ENCODE measurements around the gene ERC2.

The ERC2 gene

DNA sequence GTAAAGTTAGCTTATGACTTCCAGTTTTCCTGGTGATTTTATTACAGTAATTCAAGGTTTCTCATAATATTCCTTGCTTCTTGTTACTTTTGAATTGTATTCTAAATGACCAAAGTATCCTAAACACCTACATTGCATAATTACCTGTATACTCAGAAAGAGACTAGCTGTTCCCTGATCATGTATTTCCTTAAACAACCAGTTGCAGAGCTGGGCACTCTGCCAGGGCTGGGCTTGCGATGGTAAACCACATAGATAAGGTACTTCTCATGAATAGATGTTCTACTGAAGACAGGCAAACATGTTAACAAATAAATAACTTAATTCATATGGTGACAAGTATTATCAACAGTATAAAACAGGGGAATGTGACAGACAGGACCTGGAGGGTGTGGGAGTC lies 838.8 kb downstream of the ERC2 start:
- TF ChIP-seq CEBPB (IDR thresholded peaks at IDR 0.05) (no peak), TCF12 (IDR thresholded peaks at IDR 0.05; ENCODE audit: low read depth) (no peak), FOXM1 (IDR thresholded peaks at IDR 0.05; ENCODE audit: borderline replicate concordance, low read depth) (no peak), CREB1 (IDR thresholded peaks at IDR 0.05; ENCODE audit: low read depth) (no peak), YY1 (IDR thresholded peaks at IDR 0.05; ENCODE audit: low read depth) (no peak), NFIC (IDR thresholded peaks at IDR 0.05) (no peak), RAD21 (IDR thresholded peaks at IDR 0.05; ENCODE audit: low read depth) (no peak), EP300 (IDR thresholded peaks at IDR 0.05; ENCODE audit: borderline replicate concordance) (no peak), REST (IDR thresholded peaks at IDR 0.05; ENCODE audit: low read depth) (no peak), TAF1 (IDR thresholded peaks at IDR 0.05; ENCODE audit: low read depth) (no peak), ZBTB7A (IDR thresholded peaks at IDR 0.05; ENCODE audit: low read depth) (no peak), TEAD4 (IDR thresholded peaks at IDR 0.05) (no peak)
- TF ChIP-seq, protein P1, sequence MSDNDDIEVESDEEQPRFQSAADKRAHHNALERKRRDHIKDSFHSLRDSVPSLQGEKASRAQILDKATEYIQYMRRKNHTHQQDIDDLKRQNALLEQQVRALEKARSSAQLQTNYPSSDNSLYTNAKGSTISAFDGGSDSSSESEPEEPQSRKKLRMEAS (IDR thresholded peaks at IDR 0.05) = no peak

- TF ChIP-seq EP300 (IDR thresholded peaks at IDR 0.05; ENCODE audit: borderline replicate concordance) (no peak), TAF1 (IDR thresholded peaks at IDR 0.05; ENCODE audit: low read depth) (no peak), YY1 (IDR thresholded peaks at IDR 0.05; ENCODE audit: low read depth) (no peak), TCF12 (IDR thresholded peaks at IDR 0.05; ENCODE audit: low read depth) (no peak), FOXM1 (IDR thresholded peaks at IDR 0.05; ENCODE audit: borderline replicate concordance, low read depth) (no peak), ZBTB7A (IDR thresholded peaks at IDR 0.05; ENCODE audit: low read depth) (no peak), EGR1 (IDR thresholded peaks at IDR 0.05) (no peak), REST (IDR thresholded peaks at IDR 0.05; ENCODE audit: low read depth) (no peak), NFIC (IDR thresholded peaks at IDR 0.05) (no peak), CREB1 (IDR thresholded peaks at IDR 0.05; ENCODE audit: low read depth) (no peak), RAD21 (IDR thresholded peaks at IDR 0.05; ENCODE audit: low read depth) (no peak)
- TF ChIP-seq, protein P1 (IDR thresholded peaks at IDR 0.05) = no peak
- TF ChIP-seq, protein P2, sequence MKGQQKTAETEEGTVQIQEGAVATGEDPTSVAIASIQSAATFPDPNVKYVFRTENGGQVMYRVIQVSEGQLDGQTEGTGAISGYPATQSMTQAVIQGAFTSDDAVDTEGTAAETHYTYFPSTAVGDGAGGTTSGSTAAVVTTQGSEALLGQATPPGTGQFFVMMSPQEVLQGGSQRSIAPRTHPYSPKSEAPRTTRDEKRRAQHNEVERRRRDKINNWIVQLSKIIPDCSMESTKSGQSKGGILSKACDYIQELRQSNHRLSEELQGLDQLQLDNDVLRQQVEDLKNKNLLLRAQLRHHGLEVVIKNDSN (IDR thresholded peaks at IDR 0.05) = no peak
Observed at GRCh38 chr3:55626279-55626665, 842.0 kb downstream of the ERC2 start.

DNA sequence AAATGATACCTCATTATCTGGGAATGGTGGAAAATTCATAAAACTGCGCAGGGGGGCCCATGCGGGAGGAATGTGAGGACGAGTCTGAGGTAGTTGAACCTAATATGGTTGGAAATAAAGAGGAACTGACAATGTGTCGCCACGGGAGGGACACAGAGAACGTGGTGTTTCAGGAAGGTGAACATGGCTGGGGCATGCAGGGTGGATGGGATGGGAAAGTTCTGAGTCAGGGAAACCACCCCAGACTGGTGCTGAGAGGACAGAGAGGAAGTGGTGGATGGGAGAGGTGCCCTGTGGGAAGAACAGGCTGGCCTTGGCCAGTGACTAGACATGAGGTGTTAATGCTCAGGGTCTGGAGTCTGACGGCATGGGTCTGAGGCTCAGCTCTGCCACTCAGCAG lies 844.0 kb downstream of the ERC2 start:
- TF ChIP-seq EGR1 (IDR thresholded peaks at IDR 0.05) (no peak), TCF12 (IDR thresholded peaks at IDR 0.05; ENCODE audit: low read depth) (no peak), EP300 (IDR thresholded peaks at IDR 0.05; ENCODE audit: borderline replicate concordance) (no peak), FOXM1 (IDR thresholded peaks at IDR 0.05; ENCODE audit: borderline replicate concordance, low read depth) (no peak), CREB1 (IDR thresholded peaks at IDR 0.05; ENCODE audit: low read depth) (no peak), TAF1 (IDR thresholded peaks at IDR 0.05; ENCODE audit: low read depth) (no peak), ZBTB7A (IDR thresholded peaks at IDR 0.05; ENCODE audit: low read depth) (no peak), YY1 (IDR thresholded peaks at IDR 0.05; ENCODE audit: low read depth) (no peak), TEAD4 (IDR thresholded peaks at IDR 0.05) (no peak), NFIC (IDR thresholded peaks at IDR 0.05) (no peak), CEBPB (IDR thresholded peaks at IDR 0.05) (no peak), RAD21 (IDR thresholded peaks at IDR 0.05; ENCODE audit: low read depth) (no peak), REST (IDR thresholded peaks at IDR 0.05; ENCODE audit: low read depth) (no peak)
- TF ChIP-seq, protein P2 (IDR thresholded peaks at IDR 0.05) = no peak

DNA sequence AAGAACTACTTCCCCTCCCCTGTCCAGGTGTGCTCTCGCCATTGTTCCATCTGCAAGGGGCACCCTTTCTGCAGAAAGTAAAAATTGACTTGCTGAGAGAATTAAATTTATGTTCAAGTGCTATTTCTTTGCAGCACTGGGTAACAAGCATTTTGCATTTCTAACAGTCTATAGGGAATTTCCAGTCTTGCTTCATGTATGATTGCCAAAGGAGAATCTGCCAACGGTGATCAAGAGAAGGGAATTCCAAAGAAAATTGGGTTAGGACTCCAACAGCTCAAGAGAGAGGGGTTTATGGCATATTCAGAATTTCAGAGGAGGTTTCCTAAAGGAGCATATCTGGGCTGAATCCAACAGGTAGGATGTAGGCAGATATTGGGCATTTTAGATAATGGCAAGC lies 844.5 kb downstream of the ERC2 start:
- TF ChIP-seq TCF12 (IDR thresholded peaks at IDR 0.05; ENCODE audit: low read depth) (no peak), EP300 (IDR thresholded peaks at IDR 0.05; ENCODE audit: borderline replicate concordance) (no peak), TAF1 (IDR thresholded peaks at IDR 0.05; ENCODE audit: low read depth) (no peak), REST (IDR thresholded peaks at IDR 0.05; ENCODE audit: low read depth) (no peak), NFIC (IDR thresholded peaks at IDR 0.05) (no peak), RAD21 (IDR thresholded peaks at IDR 0.05; ENCODE audit: low read depth) (no peak), ZBTB7A (IDR thresholded peaks at IDR 0.05; ENCODE audit: low read depth) (no peak), EGR1 (IDR thresholded peaks at IDR 0.05) (no peak), FOXM1 (IDR thresholded peaks at IDR 0.05; ENCODE audit: borderline replicate concordance, low read depth) (no peak), TEAD4 (IDR thresholded peaks at IDR 0.05) (no peak)
- TF ChIP-seq, protein P2 (IDR thresholded peaks at IDR 0.05) = no peak
- TF ChIP-seq, protein P1 (IDR thresholded peaks at IDR 0.05) = no peak

All from Ishikawa (cell line).